MCF 10A (cell line): ENCODE results near the gene TLE5. TPM values are rescaled to one million over a fixed set of nuclear protein-coding genes. Genes with fewer than 3 reads are reported as not detected.

Experiments
- BruUV-seq: library from RNA; stranded (reverse); fragments of 400-500 nt; replicated peaks from 2 replicates; lab custom pipeline; 2021; lab: Mats Ljungman, UMichigan
- CTCF ChIA-PET: fragments of 300-600 bp; sonication (Branson Sonifier 250); formaldehyde crosslinking; extraction: SDS; loops from one replicate; lab custom pipeline; 2021; ENCODE audit warnings: antibody characterized with exemption, inconsistent platforms; lab: Yijun Ruan, JAX
- POLR2A ChIA-PET: fragments of 300-600, 350-650 bp; sonication (Branson Sonifier 250); formaldehyde crosslinking; extraction: SDS; loops from one replicate; lab custom pipeline; 2020; ENCODE audit warnings: antibody characterized with exemption, inconsistent platforms; lab: Yijun Ruan, JAX
- DNase-seq: peaks from one replicate; pipeline ENCODE4 v3.0.0-alpha.2; 2018; ENCODE audit not compliant: unreplicated experiment
- H3K27ac Mint-ChIP-seq: one replicate; pipeline ENCODE4 v1.8.0; 2022; ENCODE audit warnings: mild to moderate bottlenecking, low read depth, mixed read lengths; ENCODE audit not compliant: unreplicated experiment
- H3K27me3 Mint-ChIP-seq: one replicate; pipeline ENCODE4 v1.8.0; 2022; ENCODE audit warnings: mixed read lengths; ENCODE audit not compliant: insufficient read depth, unreplicated experiment
- H3K36me3 Mint-ChIP-seq: one replicate; pipeline ENCODE4 v1.8.0; 2022; ENCODE audit warnings: mild to moderate bottlenecking, moderate library complexity, mixed read lengths; ENCODE audit not compliant: insufficient read depth, unreplicated experiment
- H3K4me1 Mint-ChIP-seq: one replicate; pipeline ENCODE4 v1.8.0; 2022; ENCODE audit warnings: mixed read lengths; ENCODE audit not compliant: insufficient read depth, unreplicated experiment
- H3K4me3 Mint-ChIP-seq: one replicate; pipeline ENCODE4 v1.8.0; 2022; ENCODE audit warnings: mild to moderate bottlenecking, moderate library complexity, mixed read lengths; ENCODE audit not compliant: unreplicated experiment
- H3K9me3 Mint-ChIP-seq: one replicate; pipeline ENCODE4 v1.8.0; 2022; ENCODE audit warnings: mixed read lengths; ENCODE audit not compliant: unreplicated experiment
- CTCF ChIP-seq: fragments of 200-600 bp; IDR thresholded peaks from one replicate; pipeline ENCODE4 v1.8.0; 2022; ENCODE audit warnings: antibody characterized with exemption, mild to moderate bottlenecking; ENCODE audit not compliant: unreplicated experiment
- intact Hi-C: fragments of 100-400 bp; cut with micrococcal nuclease; formaldehyde crosslinking; loops from 2 replicates; pipeline ENCODE4 v1.14.1; 2022
- total RNA-seq: library from RNA; stranded (reverse); gene quantifications from 2 replicates; pipeline ENCODE4 v1.2.3, GENCODE V29; 2022

TLE5 gene
- total RNA-seq, 1 experiment from 2014 or later = 266 TPM

- no peaks in the 10 kb centered on the region for H3K9me3 Mint-ChIP-seq
- H3K27me3 Mint-ChIP-seq = no peaks in the 10 kb centered on the region
- ChIA-PET CTCF (no interaction called here), POLR2A (no interaction called here)
- no peak overlapping the region for H3K27ac Mint-ChIP-seq
- intact Hi-C loops = no loop called here
- no peak for TF ChIP-seq CTCF
- no peak overlapping the region for H3K4me3 Mint-ChIP-seq
- DNase-seq = no peak
- no peaks in the 10 kb centered on the region for H3K4me1 Mint-ChIP-seq
- no TSS peak for BruUV-seq
- no peaks in the 10 kb centered on the region for H3K36me3 Mint-ChIP-seq
Measured at GRCh38 chr19:3008994-3009393, 53.3 kb downstream of the TLE5 start.

- ChIA-PET POLR2A (no interaction called here), CTCF (no interaction called here)
- no peak for TF ChIP-seq CTCF
- intact Hi-C loops = no loop called here
- Mint-ChIP-seq H3K4me1 (no peaks in the 10 kb centered on the region), H3K27me3 (no peaks in the 10 kb centered on the region), H3K9me3 (no peaks in the 10 kb centered on the region), H3K36me3 (no peaks in the 10 kb centered on the region), H3K27ac (no peak overlapping the region), H3K4me3 (no peak overlapping the region)
- no peak for DNase-seq
- BruUV-seq = no TSS peak
Measured at GRCh38 chr19:3007975-3008374, 54.3 kb downstream of the TLE5 start.

- no peaks in the 10 kb centered on the region for H3K27me3 Mint-ChIP-seq
- BruUV-seq = no TSS peak
- CTCF ChIA-PET = interaction anchor here (0.6 to 1.6 kb wide), 2 partner anchors 8 to 32 kb away, joined by 3 to 4 read pairs; no protein-coding TSS in a partner anchor
- H3K36me3 Mint-ChIP-seq = no peaks in the 10 kb centered on the region
- POLR2A ChIA-PET = no interaction called here
- no peak overlapping the region for H3K4me3 Mint-ChIP-seq
- no peak for TF ChIP-seq CTCF
- H3K9me3 Mint-ChIP-seq = no peaks in the 10 kb centered on the region
- H3K27ac Mint-ChIP-seq = no peak overlapping the region
- no peaks in the 10 kb centered on the region for H3K4me1 Mint-ChIP-seq
- intact Hi-C loops = no loop called here
- no peak for DNase-seq
Measured at GRCh38 chr19:3006075-3006767, 56.1 kb downstream of the TLE5 start.

GRCh38 chr19:3005345-3005744 is 57.0 kb downstream of the TLE5 start:
- no TSS peak for BruUV-seq
- POLR2A ChIA-PET = no interaction called here
- intact Hi-C loops = no loop called here

More at GRCh38 chr19:3005345-3005744, 57.0 kb downstream of the TLE5 start:
- no peaks in the 10 kb centered on the region for H3K4me1 Mint-ChIP-seq
- H3K27ac Mint-ChIP-seq = no peak overlapping the region
- no peaks in the 10 kb centered on the region for H3K36me3 Mint-ChIP-seq
- no peak overlapping the region for H3K4me3 Mint-ChIP-seq
- no peak for TF ChIP-seq CTCF
- no peaks in the 10 kb centered on the region for H3K9me3 Mint-ChIP-seq
- DNase-seq = no peak
- no peaks in the 10 kb centered on the region for H3K27me3 Mint-ChIP-seq
- CTCF ChIA-PET = interaction anchor here (0.6 to 1.6 kb wide), 3 partner anchors 31 to 139 kb away, joined by 3 to 4 read pairs (median 3); no protein-coding TSS in a partner anchor
